Natural killer cell (primary cell): ENCODE measurements around the gene ZBTB7B. TPM values are rescaled to one million over a fixed set of nuclear protein-coding genes. Genes with fewer than 3 reads are reported as not detected.

Experiments
- ATAC-seq, 3 donors: fragments of 150-1000 bp in 2 of 3; fragments of 200-7000 bp in 1 of 3; cut with Tn5 transposase; 1 replicate in 1 of 3; 2 replicates in 2 of 3; pipeline ENCODE4 v1.10.0; 2021; ENCODE audit warnings: mild to moderate bottlenecking in 2 of 3, moderate library complexity in 2 of 3
- DNase-seq, 2 donors: peaks; one replicate each; pipeline versions ENCODE4 v3.0.0 to v3.0.0-alpha.2; 2013 to 2021; ENCODE audit warnings: mixed read lengths in 1 of 2
- H3K27ac ChIP-seq: one replicate; pipeline ENCODE4 v1.5.1; 2013; ENCODE audit warnings: mild to moderate bottlenecking, low read length
- H3K27me3 ChIP-seq: one replicate; pipeline ENCODE4 v1.6.1; 2013; ENCODE audit warnings: low read length; ENCODE audit not compliant: control insufficient read depth, insufficient read depth
- H3K36me3 ChIP-seq: one replicate; pipeline ENCODE4 v1.6.1; 2013; ENCODE audit warnings: low read length; ENCODE audit not compliant: control insufficient read depth, insufficient read depth
- H3K4me1 ChIP-seq: one replicate; pipeline ENCODE4 v1.6.1; 2013; ENCODE audit warnings: low read length; ENCODE audit not compliant: control insufficient read depth, insufficient read depth
- H3K4me3 ChIP-seq: one replicate; pipeline ENCODE4 v1.5.1; 2013; ENCODE audit warnings: low read length
- H3K9me3 ChIP-seq: one replicate; pipeline ENCODE4 v1.6.1; 2013; ENCODE audit warnings: low read length; ENCODE audit not compliant: control insufficient read depth, insufficient read depth
- H3K27ac Mint-ChIP-seq, 2 donors: one replicate each; pipeline ENCODE4 v1.8.0; 2022; ENCODE audit warnings: mild to moderate bottlenecking in 2 of 2, mixed read lengths in 2 of 2, moderate library complexity in 1 of 2
- H3K27me3 Mint-ChIP-seq, 2 donors: one replicate each; pipeline ENCODE4 v1.8.0; 2022; ENCODE audit warnings: low read depth in 2 of 2, mixed read lengths in 2 of 2
- H3K36me3 Mint-ChIP-seq: one replicate; pipeline ENCODE4 v1.8.0; 2022; ENCODE audit warnings: mixed read lengths
- H3K4me1 Mint-ChIP-seq, 2 donors: one replicate each; pipeline ENCODE4 v1.8.0; 2022; ENCODE audit warnings: mixed read lengths in 2 of 2
- H3K4me3 Mint-ChIP-seq: one replicate; pipeline ENCODE4 v1.8.0; 2022; ENCODE audit warnings: mild to moderate bottlenecking, moderate library complexity, mixed read lengths
- H3K9me3 Mint-ChIP-seq, 2 donors: one replicate each; pipeline ENCODE4 v1.8.0; 2022; ENCODE audit warnings: mixed read lengths in 2 of 2
- CTCF ChIP-seq: fragments of 200-600 bp; IDR thresholded peaks from one replicate; pipeline ENCODE4 v1.8.0; 2022; ENCODE audit warnings: antibody characterized with exemption
- WGBS: methylation state at CpG from one replicate; pipeline ENCODE4 v1.1.7; 2013; ENCODE audit warnings: missing lambda C conversion rate; ENCODE audit not compliant: insufficient coverage; 5-methylcytosine and 5-hydroxymethylcytosine counted together
- intact Hi-C: fragments of 100-400 bp; cut with micrococcal nuclease; formaldehyde crosslinking; loops from one replicate; pipeline ENCODE4 v1.14.2; 2022
- total RNA-seq, 4 donors: library from RNA; stranded (reverse); fragments of 120-200 nt in 1 of 4; gene quantifications; one replicate each; pipeline versions ENCODE4 v1.2.3 to v1.2.4, GENCODE V29; 2013 to 2022

The ZBTB7B gene
- total RNA-seq, 3 donors from 2014 or later (not counting 1 experiment from before 2014, with no cell fraction given): 61.2 to 75.4 (median 63.3) TPM

- DNase-seq (peak in 1 of 2 donors; percentile 80), ATAC-seq (no peak)
- Histone ChIP-seq H3K27me3 (no peaks in the 10 kb centered on the region), H3K36me3 (no peaks in the 10 kb centered on the region), H3K4me3 (peak overlapping the region; percentile 19), H3K4me1 (peaks cover 49% of the 10 kb centered on the region), H3K9me3 (no peaks in the 10 kb centered on the region), H3K27ac (peak overlapping the region; percentile 45)
- TF ChIP-seq CTCF: peak; percentile 79
- Mint-ChIP-seq H3K4me1 (peaks cover 15 to 38% of the 10 kb centered on the region in 2 donors), H3K27me3 (no peaks in the 10 kb centered on the region), H3K9me3 (no peaks in the 10 kb centered on the region), H3K36me3 (no peaks in the 10 kb centered on the region), H3K4me3 (peak overlapping the region; percentile 81), H3K27ac (peak overlapping the region; percentile 47 to 92)
- WGBS: 9% methylated on average over 40 of the region's 40 CpGs
- intact Hi-C loops: loop anchor here (2.0 kb wide), 1 partner anchor 38 kb away; the partner anchor contains the start of gene PYGO2
Measured at GRCh38 chr1:154998818-154999570, 3.6 kb upstream of the ZBTB7B start.

- Mint-ChIP-seq H3K4me3 (peak overlapping the region; percentile 88), H3K4me1 (peaks cover 20 to 46% of the 10 kb centered on the region in 2 donors), H3K36me3 (no peaks in the 10 kb centered on the region), H3K27me3 (no peaks in the 10 kb centered on the region), H3K27ac (peak overlapping the region; percentile 82 to 92), H3K9me3 (no peaks in the 10 kb centered on the region)
- peaks cover 57% of the 10 kb centered on the region for H3K4me1 ChIP-seq
- TF ChIP-seq CTCF: no peak
- ATAC-seq: no peak
- DNase-seq: peak in 1 of 2 donors; percentile 77
- intact Hi-C loops: loop anchor here (2.0 to 5.0 kb wide), 3 partner anchors 39 to 442 kb away; partner anchors contain the start of genes EFNA4, PYGO2 and UBE2Q1
- H3K27ac ChIP-seq: peak overlapping the region; percentile 60
- whole genome bisulfite sequencing: under 1% methylated on average over 41 of the region's 50 CpGs
- peak overlapping the region; percentile 75 for H3K4me3 ChIP-seq
- no peaks in the 10 kb centered on the region for H3K36me3 ChIP-seq
- H3K27me3 ChIP-seq: no peaks in the 10 kb centered on the region
- H3K9me3 ChIP-seq: no peaks in the 10 kb centered on the region
Measured at GRCh38 chr1:154999571-155000410, 2.8 kb upstream of the ZBTB7B start.

- DNase-seq (no peak), ATAC-seq (no peak)
- Histone ChIP-seq H3K36me3 (no peaks in the 10 kb centered on the region), H3K9me3 (no peaks in the 10 kb centered on the region), H3K27ac (peak overlapping the region; percentile 94), H3K27me3 (no peaks in the 10 kb centered on the region), H3K4me3 (peak overlapping the region; percentile 75), H3K4me1 (peaks cover 63% of the 10 kb centered on the region)
- intact Hi-C loops: loop anchor here (5.0 kb wide), 2 partner anchors 62 to 443 kb away; partner anchors contain the start of genes EFNA4 and UBE2Q1
- Mint-ChIP-seq H3K27ac (peak overlapping the region; percentile 82 to 92), H3K9me3 (no peaks in the 10 kb centered on the region), H3K4me3 (peak overlapping the region; percentile 88), H3K36me3 (no peaks in the 10 kb centered on the region), H3K4me1 (peaks cover 20 to 51% of the 10 kb centered on the region in 2 donors), H3K27me3 (no peaks in the 10 kb centered on the region)
- WGBS: 5% methylated on average over 5 of the region's 13 CpGs
- TF ChIP-seq CTCF: no peak
Measured at GRCh38 chr1:155000411-155000725, 2.2 kb upstream of the ZBTB7B start.
